ENCODE measurements around the gene ACOT7. TPM values are rescaled to one million over a fixed set of nuclear protein-coding genes. Genes with fewer than 3 reads are reported as not detected.

ACOT7 gene
- total RNA-seq, 1 donor from 2014 or later, result 16.1 TPM

GRCh38 chr1:6416295-6416656, 22.7 kb upstream of the ACOT7 start:
- Histone ChIP-seq H3K4me3 (no peak overlapping the region), H3K36me3 (no peaks in the 10 kb centered on the region), H3K27ac (no peak overlapping the region), H3K27me3 (peaks cover 40% of the 10 kb centered on the region), H3K9me3 (no peaks in the 10 kb centered on the region), H3K4me1 (peaks cover 6 to 7% of the 10 kb centered on the region in 2 donors)
- no peak for TF ChIP-seq CTCF (IDR thresholded peaks at IDR 0.05)
- DNase-seq (ENCODE audit: low spot score in 2 of 2), result no peak
- intact Hi-C loops (cut with DNase I), result no loop called here

- Histone ChIP-seq H3K4me3 (no peak overlapping the region), H3K27ac (no peak overlapping the region), H3K27me3 (peaks cover 33% of the 10 kb centered on the region), H3K9me3 (no peaks in the 10 kb centered on the region), H3K36me3 (no peaks in the 10 kb centered on the region), H3K4me1 (peaks cover 2 to 3% of the 10 kb centered on the region in 2 donors)
- intact Hi-C loops (cut with DNase I), result no loop called here
- TF ChIP-seq CTCF (IDR thresholded peaks at IDR 0.05), result no peak
- no peak for DNase-seq (ENCODE audit: low spot score in 2 of 2)
These were observed 21.5 kb upstream of the ACOT7 start for GRCh38 chr1:6414881-6415626.

GRCh38 chr1:6414443-6414844, 20.9 kb upstream of the ACOT7 start:
- Histone ChIP-seq H3K4me1 (no peaks in the 10 kb centered on the region), H3K36me3 (no peaks in the 10 kb centered on the region), H3K9me3 (no peaks in the 10 kb centered on the region), H3K27me3 (peaks cover 27% of the 10 kb centered on the region), H3K4me3 (no peak overlapping the region), H3K27ac (no peak overlapping the region)
- no peak for DNase-seq (ENCODE audit: low spot score in 2 of 2)
- intact Hi-C loops (cut with DNase I), result no loop called here
- TF ChIP-seq CTCF (IDR thresholded peaks at IDR 0.05), result no peak

GRCh38 chr1:6412896-6413295, 19.3 kb upstream of the ACOT7 start:
- intact Hi-C loops (cut with DNase I), result no loop called here
- Histone ChIP-seq H3K9me3 (no peaks in the 10 kb centered on the region), H3K4me3 (no peak overlapping the region), H3K36me3 (no peaks in the 10 kb centered on the region), H3K4me1 (no peaks in the 10 kb centered on the region), H3K27ac (no peak overlapping the region), H3K27me3 (peaks cover 15% of the 10 kb centered on the region)
- TF ChIP-seq CTCF (IDR thresholded peaks at IDR 0.05), result no peak
- no peak for DNase-seq (ENCODE audit: low spot score in 2 of 2)

- no peak for TF ChIP-seq CTCF (IDR thresholded peaks at IDR 0.05)
- Histone ChIP-seq H3K4me3 (no peak overlapping the region), H3K27me3 (peaks cover 10% of the 10 kb centered on the region), H3K4me1 (no peaks in the 10 kb centered on the region), H3K27ac (no peak overlapping the region), H3K36me3 (no peaks in the 10 kb centered on the region), H3K9me3 (no peaks in the 10 kb centered on the region)
- no peak for DNase-seq (ENCODE audit: low spot score in 2 of 2)
- intact Hi-C loops (cut with DNase I), result no loop called here
These were observed 16.8 kb upstream of the ACOT7 start for GRCh38 chr1:6410248-6410893.

Measured in ascending aorta (tissue), 2 donors.